Endometrial microvascular endothelial cells (primary cell): Measurements from ENCODE around the gene ARHGAP33. TPM values are rescaled to one million over a fixed set of nuclear protein-coding genes. Genes with fewer than 3 reads are reported as not detected.
"Not testable (repeated sequence)": the region's sequence is repeated elsewhere in the genome, so short reads cannot be mapped to it uniquely, and the experiment has no call there.

Experiments used
- in situ Hi-C: cut with HindIII; loops from 2 replicates; pipeline ENCODE4 v1.10.0; 2017; ENCODE audit warnings: low sequenced_read_pairs, low pct_unique_long_range_greater_than_20kb; ENCODE audit errors: inconsistent ontology term
- total RNA-seq: library from RNA; depleted of rRNA; stranded (reverse); fragments of >200 nt; gene quantifications from one replicate; pipeline ENCODE4 v1.2.3, GENCODE V29; 2015; ENCODE audit errors: inconsistent ontology term

The ARHGAP33 gene
- total RNA-seq, 1 donor from 2014 or later, result 0.19 TPM

- in situ Hi-C loops, result no loop called here
Observed at GRCh38 chr19:35768082-35768421, 7.3 kb upstream of the ARHGAP33 start.

- in situ Hi-C loops, result not testable (repeated sequence)
Observed at GRCh38 chr19:35772362-35772761, 3.0 kb upstream of the ARHGAP33 start.

GRCh38 chr19:35773020-35773806, 2.2 kb upstream of the ARHGAP33 start:
- in situ Hi-C loops, result no loop called here

GRCh38 chr19:35774274-35775045, 904 bp upstream of the ARHGAP33 start:
- in situ Hi-C loops, result no loop called here

- in situ Hi-C loops, result no loop called here
Observed at GRCh38 chr19:35775046-35775297, 392 bp upstream of the ARHGAP33 start.

DNA sequence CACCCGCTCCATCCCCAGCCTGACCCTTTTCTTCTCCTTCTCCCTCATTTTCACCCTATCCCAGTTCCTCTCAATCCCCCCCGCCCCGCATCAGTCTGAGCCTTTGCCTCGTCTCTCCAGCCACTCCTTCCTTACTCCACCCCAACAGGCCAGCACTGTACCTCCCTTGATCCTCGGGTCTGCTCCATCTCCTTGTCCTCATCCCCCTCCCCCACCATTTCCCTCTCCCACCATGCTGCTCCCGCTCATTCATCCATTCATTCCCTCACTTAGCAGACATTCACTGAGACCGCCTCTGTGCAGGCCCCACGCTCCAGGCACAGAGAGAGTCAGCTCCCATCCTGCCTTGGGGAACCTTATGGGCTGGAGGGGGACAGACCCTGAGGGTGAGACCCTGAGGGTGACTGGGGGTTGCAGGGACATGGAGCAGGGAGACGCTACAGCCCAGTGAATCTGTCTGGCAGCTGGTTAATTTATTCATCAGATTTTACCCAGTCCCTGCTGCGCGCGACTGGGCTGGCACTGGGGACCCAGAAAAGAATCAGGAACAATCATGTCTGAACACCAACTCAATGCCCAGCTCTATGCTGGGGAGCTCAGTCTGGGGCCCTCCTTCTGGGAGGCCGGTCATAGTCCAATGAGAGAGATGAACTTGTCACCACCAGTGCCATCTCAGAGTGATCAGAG, 881 bp downstream of the ARHGAP33 start:
- in situ Hi-C loops, result no loop called here

DNA sequence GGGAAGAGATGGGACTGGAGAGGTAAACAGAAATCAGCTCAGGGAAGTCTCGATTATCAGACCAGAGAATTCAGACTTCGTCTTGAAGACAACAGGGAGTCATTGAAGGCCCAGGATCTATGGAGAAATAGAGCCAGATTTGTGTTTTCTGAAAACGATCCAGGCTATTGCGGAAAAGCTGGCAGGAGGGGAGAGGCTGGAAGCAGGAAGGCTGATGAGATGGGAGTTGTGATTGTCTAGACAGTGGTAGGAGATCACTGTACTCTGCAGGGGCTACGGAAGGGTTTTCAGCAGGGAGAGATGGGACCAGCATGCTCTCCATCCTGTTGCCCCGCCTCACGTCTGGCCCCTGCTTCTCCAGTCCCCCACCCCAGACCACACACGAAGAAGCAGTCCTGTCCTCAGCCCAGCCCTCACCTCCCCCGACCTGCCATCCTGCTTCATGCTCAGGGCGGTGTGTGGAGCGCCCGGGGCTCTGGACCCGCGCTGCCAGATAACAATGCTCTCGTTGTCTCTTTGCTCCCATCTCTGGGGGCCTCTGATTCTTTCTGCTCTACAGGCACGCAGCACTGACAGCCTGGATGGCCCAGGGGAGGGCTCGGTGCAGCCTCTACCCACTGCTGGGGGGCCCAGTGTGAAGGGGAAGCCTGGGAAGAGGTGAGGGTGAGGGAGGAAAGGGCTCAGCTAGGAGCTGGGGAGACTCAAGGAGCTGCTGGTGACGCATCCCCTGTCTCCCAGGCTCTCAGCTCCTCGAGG, 1.9 kb downstream of the ARHGAP33 start:
- in situ Hi-C loops, result no loop called here

DNA sequence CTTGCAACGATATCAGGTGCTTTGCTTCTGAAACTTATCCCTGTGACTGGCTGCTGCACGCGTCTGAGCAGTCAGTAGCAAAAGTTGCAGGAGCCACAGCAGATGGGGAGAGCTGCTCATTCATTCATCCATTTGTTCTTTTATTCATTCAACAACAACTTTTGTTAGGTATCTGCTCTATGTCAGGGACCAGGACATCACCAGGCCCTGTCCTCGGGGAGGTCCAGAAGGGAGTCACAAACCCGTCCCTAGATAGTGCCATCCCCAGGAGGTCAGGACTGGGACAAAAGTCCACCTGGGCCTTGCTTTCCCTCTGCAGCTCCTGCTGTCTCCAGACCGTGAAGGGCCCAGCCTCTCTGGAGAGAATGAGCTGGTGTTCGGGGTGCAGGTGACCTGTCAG, 2.6 kb downstream of the ARHGAP33 start:
- in situ Hi-C loops, result no loop called here

DNA sequence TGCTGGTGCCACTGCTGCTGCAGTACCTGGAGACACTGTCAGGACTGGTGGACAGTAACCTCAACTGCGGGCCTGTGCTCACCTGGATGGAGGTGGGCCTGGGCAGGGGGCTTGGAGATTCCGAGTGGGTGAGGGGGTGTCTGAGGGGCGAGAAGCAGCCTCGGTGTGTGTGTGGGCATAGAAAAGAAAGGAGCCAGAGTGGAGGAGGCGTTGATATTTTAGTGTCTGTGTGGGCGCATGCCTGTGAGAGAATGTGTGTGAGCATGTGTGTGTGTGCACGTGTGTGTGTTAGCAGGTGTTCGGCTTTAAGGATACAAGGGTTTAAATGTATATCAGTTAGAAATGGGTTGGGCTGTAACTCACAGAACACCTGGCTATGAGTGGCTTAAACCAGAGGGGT, 3.7 kb downstream of the ARHGAP33 start:
- in situ Hi-C loops, result no loop called here

GRCh38 chr19:35780058-35780457, 4.7 kb downstream of the ARHGAP33 start:
- in situ Hi-C loops, result no loop called here

DNA sequence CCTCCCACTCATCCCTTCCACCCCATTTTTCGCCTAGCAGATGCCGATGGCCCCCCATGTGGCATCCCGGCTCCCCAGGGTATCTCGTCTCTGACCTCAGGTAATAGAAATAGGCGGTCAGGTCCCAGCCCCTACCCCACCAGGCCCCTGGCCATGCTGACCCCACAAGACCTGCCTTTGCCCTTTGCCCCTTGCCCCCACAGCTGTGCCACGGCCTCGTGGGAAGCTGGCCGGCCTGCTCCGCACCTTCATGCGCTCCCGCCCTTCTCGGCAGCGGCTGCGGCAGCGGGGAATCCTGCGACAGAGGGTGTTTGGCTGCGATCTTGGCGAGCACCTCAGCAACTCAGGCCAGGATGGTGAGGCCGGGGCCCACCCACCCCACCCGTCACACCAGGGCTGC, 5.4 kb downstream of the ARHGAP33 start:
- in situ Hi-C loops, result no loop called here

DNA sequence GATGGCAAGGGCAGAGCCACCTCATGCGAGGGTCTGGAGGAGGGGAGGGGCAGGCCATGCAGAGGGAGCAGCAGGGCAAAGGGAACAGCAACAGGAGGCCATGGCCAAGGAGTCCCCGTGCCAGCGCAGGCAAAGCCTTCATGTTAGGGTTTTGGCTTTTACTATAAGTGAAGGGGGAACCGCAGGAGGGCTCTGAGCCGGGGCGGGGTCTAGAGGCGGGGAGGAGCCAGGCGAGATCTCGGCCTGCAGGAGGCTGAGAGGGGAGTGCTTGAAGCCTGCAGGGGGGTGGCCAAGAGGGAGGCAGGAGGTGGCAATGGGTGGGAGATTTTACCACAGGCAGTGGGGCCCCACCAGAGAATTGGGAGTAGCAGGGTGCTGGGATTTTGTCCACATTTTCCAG, 6.3 kb downstream of the ARHGAP33 start:
- in situ Hi-C loops, result no loop called here

- in situ Hi-C loops, result no loop called here
Observed at GRCh38 chr19:35782589-35782988, 7.2 kb downstream of the ARHGAP33 start.

- in situ Hi-C loops, result no loop called here
Observed at GRCh38 chr19:35783469-35784434, 8.4 kb downstream of the ARHGAP33 start.

DNA sequence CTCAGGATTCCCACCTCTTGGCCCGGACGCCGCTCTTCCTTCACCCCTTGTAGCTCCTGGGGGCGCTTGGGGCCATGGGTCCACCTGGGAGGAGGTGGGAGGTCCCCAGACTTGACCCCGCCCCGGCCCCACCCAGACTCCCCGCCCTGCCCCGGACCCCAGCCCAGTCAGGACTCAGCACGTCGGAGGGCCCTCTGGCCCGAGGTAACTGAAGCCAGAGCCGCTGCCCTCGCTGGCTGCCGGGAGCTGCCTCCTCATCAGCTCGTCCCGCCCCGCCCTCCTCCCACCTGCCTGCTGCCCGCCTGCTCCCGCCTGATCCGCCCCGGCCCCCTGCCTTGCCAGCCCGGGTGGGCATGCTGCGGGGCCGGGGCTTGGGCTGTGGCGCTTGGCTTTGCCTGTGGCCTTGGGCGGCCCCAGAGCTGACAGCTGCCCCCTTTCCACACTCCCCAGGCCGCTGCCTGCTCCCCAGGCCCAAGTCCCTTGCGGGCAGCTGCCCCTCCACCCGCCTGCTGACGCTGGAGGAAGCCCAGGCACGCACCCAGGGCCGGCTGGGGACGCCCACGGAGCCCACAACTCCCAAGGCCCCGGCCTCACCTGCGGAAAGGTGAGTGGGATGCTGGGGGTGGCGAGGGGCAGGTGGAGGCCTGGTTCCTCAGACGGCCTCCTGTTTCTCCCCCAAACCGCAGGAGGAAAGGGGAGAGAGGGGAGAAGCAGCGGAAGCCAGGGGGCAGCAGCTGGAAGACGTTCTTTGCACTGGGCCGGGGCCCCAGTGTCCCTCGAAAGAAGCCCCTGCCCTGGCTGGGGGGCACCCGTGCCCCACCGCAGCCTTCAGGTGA, 9.4 kb downstream of the ARHGAP33 start:
- in situ Hi-C loops, result no loop called here

DNA sequence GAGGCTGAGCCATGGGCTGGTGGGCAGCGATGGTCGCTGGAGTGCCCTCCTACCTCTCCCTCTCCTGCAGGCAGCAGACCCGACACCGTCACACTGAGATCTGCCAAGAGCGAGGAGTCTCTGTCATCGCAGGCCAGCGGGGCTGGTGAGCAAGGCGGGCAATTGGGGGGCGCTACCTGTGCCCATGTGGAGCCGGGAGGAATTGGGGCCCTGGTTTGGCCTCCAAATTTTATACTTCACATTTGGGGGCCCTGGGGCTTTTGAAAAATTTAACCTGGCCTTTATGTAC, 9.9 kb downstream of the ARHGAP33 start:
- in situ Hi-C loops, result no loop called here

GRCh38 chr19:35786299-35787160, 11.2 kb downstream of the ARHGAP33 start:
- in situ Hi-C loops, result no loop called here
